ENCODE data around the gene RUNX3.

RUNX3 gene

GRCh38 chr1:24859063-24860010 is 70.7 kb downstream of the RUNX3 start:
- DNase-seq: no peak

GRCh38 chr1:24858277-24858676 is 71.8 kb downstream of the RUNX3 start:
- DNase-seq: no peak

- DNase-seq: no peak
Observed at GRCh38 chr1:24857507-24858133, 72.5 kb downstream of the RUNX3 start.

GRCh38 chr1:24856787-24857506 is 73.1 kb downstream of the RUNX3 start:
- DNase-seq: no peak

- no peak for DNase-seq
Observed at GRCh38 chr1:24855474-24855873, 74.6 kb downstream of the RUNX3 start.

GRCh38 chr1:24853649-24854048 is 76.4 kb downstream of the RUNX3 start:
- DNase-seq: no peak

- no peak for DNase-seq
Observed at GRCh38 chr1:24850328-24850920, 79.7 kb downstream of the RUNX3 start.

GRCh38 chr1:24849672-24850295 is 80.3 kb downstream of the RUNX3 start:
- peak; percentile 25 for DNase-seq
